HCT116 (cell line): ENCODE results near the gene NRXN2.

Experiments
- CTCF ChIP-seq, 3 experiments: fragments of 200-600 bp in 1 of 3; sonication (generic) in 1 of 3; IDR thresholded peaks in 2 of 3; conservative IDR thresholded peaks in 1 of 3; 2 replicates each; pipeline ENCODE4 v1.5.1; 2012 to 2017; ENCODE audit warnings: low read depth in 2 of 3, low read length in 2 of 3, antibody characterized with exemption in 1 of 3, borderline replicate concordance in 1 of 3, control low read depth in 1 of 3, mild to moderate bottlenecking in 1 of 3, mixed read lengths in 1 of 3, mixed run types in 1 of 3, moderate library complexity in 1 of 3; ENCODE audit not compliant: insufficient read depth in 1 of 3
- EZH2phosphoT487 ChIP-seq: fragments of 200-600 bp; IDR thresholded peaks from 2 replicates; pipeline ENCODE4 v1.6.1; 2018; ENCODE audit warnings: antibody characterized with exemption, borderline replicate concordance
- POLR2AphosphoS5 ChIP-seq: IDR thresholded peaks from 2 replicates; pipeline ENCODE4 v1.6.1; 2011; ENCODE audit warnings: mild to moderate bottlenecking, low read depth, low read length, moderate library complexity

- TF ChIP-seq EZH2phosphoT487, result no peak
- no peak for TF ChIP-seq POLR2AphosphoS5
- no peak for TF ChIP-seq CTCF (IDR thresholded peaks at IDR 0.05 in 2 of 3, conservative IDR thresholded peaks at IDR 0.05 in 1 of 3; ENCODE audit: borderline replicate concordance in 1 of 3, insufficient read depth in 1 of 3, low read depth in 2 of 3, low read length in 2 of 3)
These were observed 67.9 kb downstream of the NRXN2 start for GRCh38 chr11:64654958-64655541.
